Measurements from ENCODE around the gene CCDC9B. TPM values are rescaled to one million over a fixed set of nuclear protein-coding genes. Genes with fewer than 3 reads are reported as not detected.
A peak's percentile ranks its signal among the peaks of the same experiment; 100 is the strongest.

CCDC9B gene
- total RNA-seq, 4 donors from 2014 or later, result 28.0 to 105 (median 66.7) TPM

DNA sequence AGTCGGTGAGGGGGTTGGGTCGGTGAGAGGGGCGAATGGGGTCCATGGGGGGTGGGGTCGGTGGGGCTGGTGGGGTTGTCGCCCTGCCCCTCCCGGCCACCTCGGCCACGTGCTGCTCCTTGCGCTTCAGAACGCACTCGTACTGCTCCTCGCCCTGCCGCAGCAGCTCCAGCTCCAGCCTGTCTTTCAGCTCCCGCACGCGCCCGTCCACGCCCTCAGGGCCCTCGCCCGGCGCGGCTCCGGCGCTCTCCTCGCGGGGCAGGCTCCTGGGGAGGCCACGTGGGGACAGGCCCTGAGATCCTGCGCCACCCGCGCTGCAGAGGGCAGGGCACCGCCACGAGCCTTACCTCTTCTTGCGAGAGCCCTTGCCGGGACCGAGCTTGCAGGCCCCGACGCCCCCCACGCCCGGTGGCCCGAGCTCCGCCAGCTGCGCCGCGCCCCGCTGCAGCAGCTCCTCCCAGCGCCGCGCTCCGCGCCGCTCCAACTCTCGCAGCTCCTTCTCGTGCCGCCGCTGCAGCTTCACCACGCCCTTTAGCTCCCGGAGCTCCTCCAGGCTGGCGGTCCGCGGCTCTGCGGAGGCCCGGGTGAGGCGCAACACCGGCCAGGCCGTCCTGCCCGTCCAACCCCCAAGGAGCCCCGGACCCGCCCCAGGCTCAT is 49.7 kb downstream of the CCDC9B start:
- no peaks in the 10 kb centered on the region for H3K9me3 ChIP-seq
- peak overlapping the region; percentile 16 to 49 for H3K4me3 ChIP-seq
- H3K27me3 ChIP-seq, result peaks cover 17% of the 10 kb centered on the region
- peaks cover 0 to 22% (median 10%) of the 10 kb centered on the region in 3 donors for H3K4me1 ChIP-seq
- TF ChIP-seq POLR2AphosphoS5 (IDR thresholded peaks at IDR 0.05), result no peak
- TF ChIP-seq, protein P1, sequence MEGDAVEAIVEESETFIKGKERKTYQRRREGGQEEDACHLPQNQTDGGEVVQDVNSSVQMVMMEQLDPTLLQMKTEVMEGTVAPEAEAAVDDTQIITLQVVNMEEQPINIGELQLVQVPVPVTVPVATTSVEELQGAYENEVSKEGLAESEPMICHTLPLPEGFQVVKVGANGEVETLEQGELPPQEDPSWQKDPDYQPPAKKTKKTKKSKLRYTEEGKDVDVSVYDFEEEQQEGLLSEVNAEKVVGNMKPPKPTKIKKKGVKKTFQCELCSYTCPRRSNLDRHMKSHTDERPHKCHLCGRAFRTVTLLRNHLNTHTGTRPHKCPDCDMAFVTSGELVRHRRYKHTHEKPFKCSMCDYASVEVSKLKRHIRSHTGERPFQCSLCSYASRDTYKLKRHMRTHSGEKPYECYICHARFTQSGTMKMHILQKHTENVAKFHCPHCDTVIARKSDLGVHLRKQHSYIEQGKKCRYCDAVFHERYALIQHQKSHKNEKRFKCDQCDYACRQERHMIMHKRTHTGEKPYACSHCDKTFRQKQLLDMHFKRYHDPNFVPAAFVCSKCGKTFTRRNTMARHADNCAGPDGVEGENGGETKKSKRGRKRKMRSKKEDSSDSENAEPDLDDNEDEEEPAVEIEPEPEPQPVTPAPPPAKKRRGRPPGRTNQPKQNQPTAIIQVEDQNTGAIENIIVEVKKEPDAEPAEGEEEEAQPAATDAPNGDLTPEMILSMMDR (IDR thresholded peaks at IDR 0.05), result no peak
- no peak for TF ChIP-seq POLR2A (IDR thresholded peaks at IDR 0.05)
- no peak for TF ChIP-seq EP300 (IDR thresholded peaks at IDR 0.05)
- ATAC-seq, result peak; percentile 67
- WGBS, 2 donors (ENCODE audit: low coverage in 1 of 2), result no CpG with 5 or more reads among the region's 68 CpGs
- H3K27ac ChIP-seq, result no peak overlapping the region
- H3K36me3 ChIP-seq, result no peaks in the 10 kb centered on the region

DNA sequence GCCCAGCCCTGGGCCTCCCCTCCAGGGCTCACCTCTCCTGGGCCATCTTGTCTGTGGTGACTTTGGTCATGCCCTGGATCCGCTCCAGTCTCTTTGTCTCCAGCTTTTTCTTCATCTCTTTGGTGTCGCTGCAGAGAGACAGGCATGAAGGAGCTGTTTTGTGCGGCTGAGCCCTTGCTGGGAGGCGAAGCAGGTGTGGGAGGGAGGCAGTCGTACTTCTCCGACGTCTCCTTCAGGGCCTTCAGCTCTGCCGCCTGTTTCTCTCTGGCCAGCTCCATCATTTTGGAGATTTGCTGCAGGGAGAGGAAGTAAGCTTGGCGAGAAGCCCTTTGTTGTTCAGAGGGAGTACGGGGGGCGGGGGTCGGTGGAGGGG is 50.2 kb downstream of the CCDC9B start:
- no peak for TF ChIP-seq POLR2A (IDR thresholded peaks at IDR 0.05)
- TF ChIP-seq EP300 (IDR thresholded peaks at IDR 0.05), result no peak
- TF ChIP-seq, protein P1 (IDR thresholded peaks at IDR 0.05), result no peak
- no peak for TF ChIP-seq POLR2AphosphoS5 (IDR thresholded peaks at IDR 0.05)
- Histone ChIP-seq H3K27me3 (peaks cover 17% of the 10 kb centered on the region), H3K27ac (no peak overlapping the region), H3K9me3 (no peaks in the 10 kb centered on the region), H3K4me3 (peak overlapping the region in 1 of 2 donors; percentile 49), H3K36me3 (no peaks in the 10 kb centered on the region), H3K4me1 (peaks cover 0 to 17% (median 10%) of the 10 kb centered on the region in 3 donors)
- ATAC-seq, result no peak
- WGBS, 2 donors (ENCODE audit: low coverage in 1 of 2), result 54 to 80% methylated on average over 2 to 8 of the region's 12 CpGs

DNA sequence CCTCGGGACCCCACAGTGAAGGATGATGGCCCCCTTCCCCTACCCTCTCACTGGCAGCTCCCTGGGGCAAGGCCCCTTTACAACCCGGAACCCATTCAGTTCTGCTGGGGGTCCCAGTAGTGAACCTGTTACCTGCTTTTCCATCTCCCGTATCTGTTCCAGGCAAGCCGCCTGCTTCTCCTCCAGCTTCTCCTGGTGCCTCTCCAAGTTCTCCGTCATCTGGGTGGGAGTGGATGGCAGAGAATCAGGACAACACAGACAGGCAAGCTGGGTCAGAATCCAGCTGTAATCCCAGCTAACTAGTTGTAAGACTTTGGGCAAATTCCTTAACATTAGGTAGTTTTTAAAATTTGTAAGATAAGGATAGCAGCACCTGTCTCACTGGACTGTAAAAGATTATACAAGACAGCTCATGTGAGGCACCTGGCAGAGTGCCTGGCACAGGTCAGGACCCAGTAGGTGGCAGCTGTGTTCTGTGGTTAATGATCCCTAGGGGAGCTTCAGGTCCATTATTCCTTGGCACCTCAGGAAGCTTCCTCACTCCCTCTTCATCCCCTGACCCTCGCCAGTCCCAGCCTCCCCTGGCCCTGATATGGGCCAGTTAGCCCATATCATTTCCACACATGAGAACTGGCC is 51.5 kb downstream of the CCDC9B start:
- TF ChIP-seq, protein P1 (IDR thresholded peaks at IDR 0.05), result no peak
- TF ChIP-seq POLR2A (IDR thresholded peaks at IDR 0.05), result no peak
- TF ChIP-seq EP300 (IDR thresholded peaks at IDR 0.05), result no peak
- TF ChIP-seq POLR2AphosphoS5 (IDR thresholded peaks at IDR 0.05), result no peak
- no peak for ATAC-seq
- no peaks in the 10 kb centered on the region for H3K9me3 ChIP-seq
- peaks cover 19% of the 10 kb centered on the region for H3K27me3 ChIP-seq
- no peak overlapping the region for H3K27ac ChIP-seq
- no peak overlapping the region for H3K4me3 ChIP-seq
- no peaks in the 10 kb centered on the region for H3K36me3 ChIP-seq
- 64 to 100% methylated on average over 1 to 6 of the region's 6 CpGs for WGBS, 2 donors (ENCODE audit: low coverage in 1 of 2)
- H3K4me1 ChIP-seq, result peaks cover 0 to 15% (median 10%) of the 10 kb centered on the region in 3 donors

DNA sequence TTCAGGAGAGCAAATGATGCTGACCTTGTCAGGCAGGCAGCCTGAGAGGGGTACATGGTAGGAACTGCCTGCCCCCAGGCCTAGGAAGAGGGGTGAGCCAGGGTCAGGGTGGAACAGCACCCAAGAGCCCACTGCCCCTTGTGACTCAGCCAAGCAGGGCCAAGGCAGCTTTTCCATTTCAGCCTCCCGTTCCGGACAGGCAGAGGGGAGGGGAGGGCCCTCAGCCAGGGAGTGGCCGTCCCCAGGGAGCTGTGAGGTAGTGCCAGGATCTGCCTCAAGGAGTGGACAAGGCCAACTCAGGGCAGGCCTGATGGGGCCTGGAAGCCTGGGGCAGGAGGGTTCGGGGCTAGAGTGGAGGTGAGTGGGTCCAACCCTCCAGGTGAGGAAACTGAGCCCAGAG is 52.8 kb downstream of the CCDC9B start:
- TF ChIP-seq POLR2A (IDR thresholded peaks at IDR 0.05) (no peak), POLR2AphosphoS5 (IDR thresholded peaks at IDR 0.05) (no peak), EP300 (IDR thresholded peaks at IDR 0.05) (no peak)
- TF ChIP-seq, protein P1 (IDR thresholded peaks at IDR 0.05), result no peak
- Histone ChIP-seq H3K9me3 (no peaks in the 10 kb centered on the region), H3K27ac (no peak overlapping the region), H3K36me3 (no peaks in the 10 kb centered on the region), H3K4me1 (peaks cover 0 to 22% (median 14%) of the 10 kb centered on the region in 3 donors), H3K4me3 (no peak overlapping the region), H3K27me3 (peaks cover 32% of the 10 kb centered on the region)
- WGBS, 2 donors (ENCODE audit: low coverage in 1 of 2), result no CpG with 5 or more reads among the region's 4 CpGs
- no peak for ATAC-seq

DNA sequence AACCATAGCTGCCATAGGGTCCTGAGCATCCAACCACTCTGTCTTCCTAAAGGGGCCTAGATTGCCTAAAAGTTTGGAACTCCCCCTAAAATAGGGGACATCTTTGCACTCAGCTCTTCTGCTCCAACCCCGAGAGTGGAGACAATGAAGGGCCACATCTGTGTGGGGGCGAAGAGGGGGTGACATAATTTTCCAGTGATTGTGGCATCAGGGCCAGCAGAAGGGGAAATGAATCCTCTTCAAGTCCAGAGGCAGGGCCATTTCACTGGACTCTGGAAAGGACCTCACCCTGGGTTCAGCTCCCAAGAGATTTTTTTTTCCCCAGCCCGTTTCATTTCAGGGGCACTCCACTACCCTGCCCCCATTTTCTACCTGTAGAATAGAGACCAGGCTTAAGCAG is 53.2 kb downstream of the CCDC9B start:
- TF ChIP-seq EP300 (IDR thresholded peaks at IDR 0.05) (no peak), POLR2A (IDR thresholded peaks at IDR 0.05) (no peak), POLR2AphosphoS5 (IDR thresholded peaks at IDR 0.05) (no peak)
- TF ChIP-seq, protein P1 (IDR thresholded peaks at IDR 0.05), result no peak
- H3K36me3 ChIP-seq, result no peaks in the 10 kb centered on the region
- peaks cover 0 to 27% (median 19%) of the 10 kb centered on the region in 3 donors for H3K4me1 ChIP-seq
- 71% methylated on average over 1 of the region's 3 CpGs; no CpG with 5 or more reads in 1 of the 2 donors for WGBS, 2 donors (ENCODE audit: low coverage in 1 of 2)
- H3K27ac ChIP-seq, result no peak overlapping the region
- ATAC-seq, result no peak
- H3K27me3 ChIP-seq, result peaks cover 36% of the 10 kb centered on the region
- no peak overlapping the region for H3K4me3 ChIP-seq
- H3K9me3 ChIP-seq, result no peaks in the 10 kb centered on the region

Data from gastroesophageal sphincter (tissue), 4 donors.